Anterior cingulate cortex (tissue), 58 donors: ENCODE measurements around the gene LTBR.

ENCODE experiments used
- DNase-seq, 58 donors: peaks; one replicate each; lab custom pipeline; 2025; lab: John Stamatoyannopoulos, UW

The LTBR gene

DNA sequence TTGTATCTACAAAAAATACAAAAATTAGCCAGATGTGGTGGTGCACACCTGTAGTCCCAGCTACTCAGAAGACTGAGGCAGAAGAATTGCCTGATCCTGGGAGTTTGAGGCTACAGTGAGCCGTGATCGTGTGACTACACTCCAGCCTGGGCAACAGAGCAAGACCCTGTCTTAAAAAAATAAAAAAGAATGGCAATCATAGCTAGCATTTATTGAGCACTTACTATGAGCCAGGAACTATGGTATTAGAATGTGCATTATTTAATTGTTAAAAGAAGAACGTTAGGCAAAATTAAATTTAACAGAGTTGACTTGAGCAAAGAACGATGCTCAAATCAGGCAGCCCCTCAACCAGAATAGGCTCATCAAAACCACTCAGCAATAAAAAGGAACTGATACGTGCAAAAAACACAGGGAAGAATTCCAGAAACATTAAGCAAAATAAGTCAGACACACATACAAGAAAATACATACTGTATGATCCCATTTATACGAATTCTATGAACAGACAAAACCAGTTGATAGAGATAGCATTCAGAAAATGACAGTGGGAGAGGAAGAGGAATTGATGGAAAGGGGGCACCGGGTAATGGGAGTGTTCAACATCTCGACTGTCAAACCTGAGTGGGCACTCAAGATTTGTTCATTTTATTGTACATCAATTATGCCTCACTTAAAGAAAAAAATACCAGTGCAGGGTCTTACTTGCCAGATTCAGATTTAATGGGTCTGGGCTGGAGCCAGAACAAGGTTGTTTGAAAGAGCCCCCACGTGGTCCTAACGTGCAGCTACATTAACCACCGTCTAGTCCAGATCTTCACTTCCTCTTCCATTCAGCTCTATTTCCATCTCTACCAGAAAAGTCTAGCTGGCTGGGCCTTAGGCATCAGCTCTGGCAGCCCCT is 16.6 kb upstream of the LTBR start:
- peak in 3 of 58 donors; percentile 8 to 23 (median 18) for DNase-seq

DNA sequence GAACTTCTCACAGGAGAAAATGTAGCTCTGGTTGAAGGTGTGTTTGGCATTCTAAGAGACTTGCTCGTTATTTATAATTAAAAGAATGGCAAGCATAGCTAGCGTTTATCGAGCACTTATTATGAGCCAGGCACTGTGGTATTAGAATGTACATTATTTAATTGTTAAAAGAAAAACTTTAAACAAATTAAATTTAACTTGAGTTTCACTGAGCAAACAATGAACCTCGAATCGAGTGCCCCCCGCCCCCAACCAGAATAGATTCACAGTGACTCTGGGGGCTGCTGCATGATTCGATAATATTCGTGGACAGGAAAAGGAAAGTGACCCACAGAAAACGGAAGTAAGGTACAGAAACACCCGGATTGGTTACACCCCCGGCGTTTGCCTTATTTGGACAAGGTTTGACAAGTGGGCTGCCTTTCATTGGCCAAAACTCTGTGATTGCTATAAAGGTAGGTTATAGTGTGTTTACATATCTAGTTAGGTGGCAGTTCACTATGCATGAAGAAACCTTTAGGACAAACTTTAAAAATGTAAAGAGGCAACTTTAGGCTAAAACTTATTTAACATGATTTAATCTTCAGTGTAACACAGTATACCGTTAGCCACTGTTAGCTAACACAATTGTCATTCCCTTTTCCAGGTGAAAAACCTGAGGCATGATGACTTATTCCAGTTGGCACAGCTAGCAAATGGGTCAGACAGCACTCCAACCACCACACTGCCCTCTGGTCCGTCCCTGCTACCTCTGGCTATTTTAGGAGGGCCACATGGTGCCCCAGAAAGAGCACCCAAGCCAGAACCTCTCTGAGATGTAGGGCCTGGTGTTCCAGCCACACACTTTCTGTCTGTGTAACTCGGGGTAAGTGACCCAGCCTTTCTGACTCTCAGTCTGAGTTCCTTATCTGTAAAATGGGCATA is 15.7 kb upstream of the LTBR start:
- DNase-seq, result peak in 1 of 58 donors; percentile 12

DNA sequence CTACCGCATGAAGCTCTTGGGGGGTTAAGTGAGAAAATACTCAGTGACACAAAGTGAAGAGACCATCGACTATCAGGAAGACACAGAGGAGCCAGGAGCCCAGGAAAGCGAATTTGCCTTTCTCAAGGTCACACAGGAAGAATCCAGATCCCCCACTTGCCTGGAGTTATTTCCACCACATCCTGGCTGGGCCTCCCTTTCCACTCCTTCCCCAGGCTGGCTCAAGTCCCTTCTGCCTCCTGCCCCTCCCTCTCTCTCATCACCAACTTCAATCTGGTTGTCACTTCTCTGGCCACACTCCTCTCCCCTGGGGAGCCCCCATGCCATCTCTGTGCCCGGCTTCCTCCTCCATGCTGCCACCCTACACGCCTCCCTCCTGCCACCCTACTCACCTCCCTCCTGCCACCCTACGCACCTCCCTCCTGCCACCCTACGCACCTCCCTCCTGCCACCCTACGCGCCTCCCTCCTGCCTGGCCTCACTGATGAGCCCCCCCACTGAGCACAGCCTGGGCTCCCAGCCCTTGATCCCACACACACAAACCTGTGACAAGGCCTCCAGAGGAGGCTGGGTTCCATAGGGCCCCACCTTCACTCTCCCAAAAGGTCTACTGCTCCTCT is 14.9 kb upstream of the LTBR start:
- no peak for DNase-seq

DNA sequence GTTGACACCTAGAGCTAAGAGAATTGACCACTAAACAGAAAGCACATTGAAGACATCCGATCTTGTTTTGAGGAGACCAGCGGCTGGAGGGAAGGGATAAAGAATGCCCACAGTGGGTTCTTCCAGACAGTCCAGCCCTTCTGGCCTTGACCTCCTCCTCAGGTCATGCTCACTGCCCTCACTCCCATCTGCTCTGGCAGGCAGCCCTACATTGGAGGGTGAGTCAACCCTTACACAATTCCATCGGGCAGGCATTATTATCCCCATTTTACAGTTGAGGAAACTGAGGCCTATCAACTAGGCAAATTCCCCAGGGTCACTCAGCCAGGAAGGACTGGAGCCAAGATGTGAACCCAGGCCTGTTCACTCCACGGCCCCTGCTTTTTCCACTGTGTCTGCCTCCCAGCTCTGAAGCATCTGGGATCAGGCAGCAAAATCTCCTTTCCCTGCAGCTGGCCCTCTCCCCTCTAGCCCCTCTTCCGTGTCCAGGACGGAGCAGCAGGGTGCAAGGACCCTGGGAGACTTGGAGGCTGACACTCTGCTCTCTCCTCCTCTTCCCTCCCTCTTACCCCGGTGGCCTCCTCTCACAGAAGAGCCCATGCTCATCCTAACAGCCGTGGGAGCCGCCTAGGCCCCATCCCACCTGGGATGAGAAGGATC is 13.9 kb upstream of the LTBR start:
- DNase-seq, result no peak

DNA sequence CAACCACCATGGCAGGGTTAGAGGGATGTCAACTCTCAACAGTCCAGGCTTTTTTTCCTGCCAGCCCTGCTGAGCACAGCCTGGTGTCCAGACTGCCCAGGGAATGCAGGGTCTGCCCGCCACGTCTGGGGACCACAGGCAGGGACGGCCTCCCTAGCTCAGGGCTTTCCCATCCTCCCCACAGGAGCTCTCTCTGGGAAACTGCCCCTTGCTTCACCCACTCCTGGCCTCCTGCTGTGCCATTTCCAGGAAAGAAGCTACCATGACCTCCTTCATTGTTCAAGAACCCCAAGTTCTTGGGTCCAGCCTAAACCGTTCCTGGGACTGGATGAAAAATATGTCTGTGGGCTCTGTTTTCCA is 13.4 kb upstream of the LTBR start:
- no peak for DNase-seq

DNA sequence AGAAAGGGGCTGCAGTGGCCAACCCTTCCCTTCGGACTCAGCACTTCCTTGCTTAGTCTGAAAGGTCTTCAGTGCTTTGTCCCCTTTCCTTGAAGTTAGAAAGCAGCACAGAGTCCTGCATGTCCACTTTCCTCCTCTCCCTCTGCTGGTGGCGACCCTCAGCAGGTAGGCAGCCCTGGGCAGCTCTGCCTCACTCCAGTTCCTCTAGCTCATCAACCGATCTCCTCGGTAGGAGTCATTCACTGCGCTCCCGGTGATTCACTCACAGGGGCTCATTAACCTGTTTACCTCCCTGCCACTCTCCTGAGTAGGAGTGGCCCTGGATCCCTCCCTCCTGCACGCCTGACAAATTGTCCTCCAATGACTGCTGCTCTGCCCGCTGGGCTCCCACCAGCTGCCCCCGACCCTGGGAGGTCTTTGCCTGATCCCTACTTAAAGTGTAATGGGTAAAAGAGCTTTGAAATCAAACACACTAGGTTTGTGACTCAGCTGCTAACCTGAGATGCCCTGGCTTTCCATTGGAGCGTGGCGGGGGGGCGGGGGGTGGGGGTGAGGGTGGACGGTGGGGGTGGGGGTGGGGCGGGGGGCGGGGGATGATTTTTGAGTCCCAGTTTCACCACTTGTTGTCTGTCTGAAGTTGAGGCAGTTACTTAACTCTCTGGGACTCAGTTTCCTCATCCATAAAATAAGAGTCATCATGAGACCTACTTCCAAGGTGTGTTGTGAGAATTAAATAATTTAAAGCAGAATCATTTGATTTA is 12.8 kb upstream of the LTBR start:
- DNase-seq, result no peak

DNA sequence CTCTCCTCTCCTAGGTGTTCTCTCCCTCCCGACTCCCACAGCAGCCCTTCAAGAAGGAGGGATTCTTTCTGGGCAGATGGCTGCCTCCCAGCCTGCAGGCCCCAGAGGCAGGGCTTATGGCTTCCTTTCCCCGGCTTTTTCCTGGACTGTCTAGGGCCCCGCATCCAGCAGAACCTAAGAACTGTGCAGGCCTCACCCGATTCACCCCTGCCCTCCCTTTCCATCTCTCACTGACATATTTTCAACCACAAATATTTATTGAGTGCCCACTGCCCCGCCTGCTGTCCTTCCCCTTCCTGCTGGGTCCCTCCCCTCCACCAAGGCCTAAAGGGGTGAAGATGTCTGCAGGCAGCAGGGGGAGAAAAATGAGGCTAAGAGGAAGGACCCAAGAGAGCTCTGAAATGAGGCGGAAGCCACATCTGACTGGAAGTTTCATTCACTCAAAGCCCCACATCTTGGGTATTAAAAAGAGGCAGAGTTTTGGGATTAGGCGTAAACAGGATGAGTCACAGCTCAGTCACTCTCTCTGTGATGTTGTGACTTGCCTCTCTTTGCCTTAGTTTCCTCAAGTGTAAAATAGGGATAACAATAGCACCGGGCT is 11.5 kb upstream of the LTBR start:
- no peak for DNase-seq

DNA sequence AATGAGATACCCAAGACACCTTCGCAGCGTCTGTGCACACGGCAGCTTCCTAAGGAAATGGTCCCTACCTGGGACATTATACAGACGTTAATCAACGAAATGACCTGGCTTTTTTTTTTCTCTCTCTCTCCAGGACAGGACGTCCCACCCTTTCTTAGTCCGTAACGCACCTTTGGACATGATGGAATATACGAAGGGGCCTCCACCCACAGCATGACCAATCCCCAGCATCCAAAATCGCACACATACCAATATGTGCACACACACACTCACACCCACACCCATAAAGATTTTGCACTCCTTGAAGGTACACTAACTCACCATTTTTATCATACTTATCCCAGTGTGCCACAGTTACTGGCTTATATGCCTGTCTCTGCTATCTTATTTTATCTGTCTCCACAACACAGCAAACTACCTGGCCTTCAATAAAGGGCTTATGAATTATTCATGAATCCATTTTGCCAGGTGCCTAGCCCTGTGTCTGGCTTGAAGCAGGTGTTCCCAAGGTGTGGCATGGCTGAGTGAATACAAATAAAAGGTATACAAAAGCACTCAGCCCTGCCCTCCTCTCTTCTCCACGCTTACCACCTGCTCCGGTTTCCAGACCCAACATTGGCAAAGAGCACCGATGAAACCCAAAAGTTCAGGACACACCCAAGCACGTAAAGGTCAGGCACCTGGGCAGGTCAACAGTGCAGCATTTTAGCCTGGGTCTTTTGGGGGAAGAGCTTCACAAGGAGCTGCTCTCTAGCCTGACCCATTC is 10.8 kb upstream of the LTBR start:
- no peak for DNase-seq

DNA sequence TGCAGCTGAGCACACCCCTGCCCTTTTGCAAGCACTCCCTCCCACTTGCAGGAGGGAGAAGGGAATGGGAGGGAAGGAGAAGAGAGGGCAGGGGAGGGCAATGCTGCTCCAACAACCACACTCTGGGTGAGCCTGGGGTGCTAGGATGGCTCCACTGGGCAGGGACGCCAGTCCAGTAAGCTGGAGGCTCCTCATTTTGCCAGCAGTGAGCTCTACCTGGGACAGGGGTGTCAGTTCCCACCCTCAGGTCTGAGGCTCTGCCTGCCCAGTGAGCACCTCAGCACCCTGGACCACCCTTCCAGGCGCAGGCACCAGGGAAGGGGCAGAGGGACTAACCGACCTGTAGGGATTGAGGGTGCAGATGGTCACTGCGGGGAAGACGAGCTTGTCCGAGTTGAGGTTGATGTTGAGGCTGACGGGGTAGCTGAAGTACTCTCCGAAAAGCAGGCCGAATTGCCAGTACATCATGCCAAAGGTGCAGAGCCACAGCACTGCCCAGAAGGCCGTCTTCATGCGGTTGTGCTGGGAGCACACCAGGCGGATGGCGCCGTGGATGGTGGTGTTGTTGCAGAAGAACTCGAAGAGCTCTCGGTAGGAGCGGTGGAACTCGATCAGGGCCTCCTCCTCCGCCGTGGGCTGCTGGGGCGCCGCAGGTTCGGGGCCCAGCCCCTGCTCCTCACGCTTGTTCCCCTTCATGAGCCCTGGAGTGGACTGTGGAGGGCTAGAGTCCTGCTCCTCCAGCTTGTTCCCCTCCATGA is 9.8 kb upstream of the LTBR start:
- no peak for DNase-seq

DNA sequence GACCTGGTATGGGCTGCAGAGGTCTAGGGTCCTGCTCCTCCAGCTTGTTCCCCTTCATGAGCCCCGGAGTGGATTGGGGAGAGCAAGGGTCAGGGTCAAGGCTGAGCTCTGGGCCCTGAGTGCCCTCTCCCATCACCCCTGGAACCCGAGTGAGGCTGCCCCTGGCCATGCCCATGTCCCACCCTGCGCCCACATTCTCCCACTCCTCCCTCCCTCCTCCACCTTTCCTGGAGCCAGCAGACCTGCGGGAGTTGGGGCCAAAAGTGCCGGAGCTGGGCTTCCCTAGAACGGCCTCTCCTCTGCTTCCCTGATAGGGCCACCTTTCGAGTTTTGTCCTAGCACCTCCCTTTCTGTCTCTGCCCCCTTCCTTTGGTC is 9.2 kb upstream of the LTBR start:
- no peak for DNase-seq

DNA sequence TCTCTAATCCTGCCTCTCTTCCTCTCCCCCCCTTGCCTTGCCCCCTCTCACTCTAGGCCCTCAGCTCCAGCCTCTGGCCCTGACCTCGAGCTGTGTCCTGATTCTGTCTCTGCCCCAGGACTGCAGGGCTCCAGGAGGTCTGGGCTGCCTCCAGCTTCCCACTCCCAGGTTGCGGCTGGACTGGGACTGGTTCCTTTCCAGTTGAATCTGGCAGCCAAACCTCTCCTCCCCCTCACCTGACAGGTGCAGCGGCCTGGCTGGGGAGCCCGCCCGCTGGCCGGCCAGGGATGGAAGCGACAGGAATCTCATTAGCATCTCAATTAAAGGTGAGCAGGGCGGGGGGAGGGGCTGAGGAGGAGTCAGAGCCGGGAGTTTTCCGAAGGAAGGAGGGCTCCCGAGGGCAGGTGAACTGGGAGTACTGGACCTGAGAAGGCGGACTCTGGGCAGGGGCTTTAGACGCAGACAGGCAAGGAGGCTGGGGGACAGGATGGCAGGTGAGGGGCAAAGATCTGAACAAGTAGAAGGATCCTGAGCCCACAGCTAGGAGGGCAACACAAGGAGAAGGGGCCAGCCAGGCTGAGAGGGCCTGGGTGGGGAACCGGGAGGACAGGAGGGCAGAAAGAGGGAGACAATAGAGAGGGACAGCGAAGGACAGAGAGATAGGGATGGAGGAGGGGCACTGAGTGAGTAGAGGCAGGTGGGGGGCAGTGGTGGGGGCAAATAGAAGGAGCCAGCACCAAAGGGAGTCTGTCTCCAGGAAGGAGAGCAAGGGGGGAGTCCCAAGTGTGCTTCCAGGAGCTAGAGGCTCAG is 8.5 kb upstream of the LTBR start, which contains the start of gene SCNN1A:
TSS of gene SCNN1A (minus strand) at position 295 of the 810 bp plus-strand sequence. CDS start 780 bp downstream, outside the sequence.
- no peak for DNase-seq

DNA sequence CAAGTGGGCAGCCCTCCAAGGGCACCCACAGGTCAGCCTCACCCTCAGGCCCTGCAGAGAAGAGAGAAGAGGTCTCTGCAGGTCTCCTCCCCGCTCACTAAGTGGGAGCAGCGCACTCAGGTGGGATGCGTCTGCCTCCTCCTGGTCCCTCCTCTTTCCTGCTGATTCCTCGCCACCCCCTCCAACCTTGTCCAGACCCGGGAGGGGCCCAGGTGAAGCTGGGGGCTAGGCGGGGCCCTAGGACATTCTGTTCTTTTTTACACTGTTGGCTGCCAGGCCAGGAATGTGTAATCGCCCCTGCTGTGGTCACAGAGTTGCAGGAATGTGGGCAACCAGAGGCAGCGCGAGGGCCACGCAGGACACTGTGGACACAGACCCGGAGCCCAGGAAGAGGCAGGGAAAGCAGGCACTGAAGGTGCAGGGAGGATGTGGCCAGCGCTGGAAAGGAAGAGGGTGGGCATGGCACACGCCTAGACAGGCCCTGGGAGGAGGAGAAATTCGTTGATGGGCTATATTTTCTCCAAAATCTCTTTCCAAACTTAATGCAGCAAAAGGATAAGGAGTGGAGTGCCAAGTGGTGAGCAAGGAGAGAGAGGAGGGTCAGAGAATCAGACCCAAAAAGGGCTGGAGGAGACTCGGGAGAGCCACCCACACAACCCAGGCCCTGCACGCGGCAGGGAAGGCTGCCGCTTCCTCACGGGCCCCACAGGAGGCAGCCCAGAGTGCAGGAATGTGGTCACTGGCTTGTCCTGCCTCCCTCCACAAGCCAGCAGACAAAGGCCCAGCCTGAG is 7.7 kb upstream of the LTBR start:
- no peak for DNase-seq

DNA sequence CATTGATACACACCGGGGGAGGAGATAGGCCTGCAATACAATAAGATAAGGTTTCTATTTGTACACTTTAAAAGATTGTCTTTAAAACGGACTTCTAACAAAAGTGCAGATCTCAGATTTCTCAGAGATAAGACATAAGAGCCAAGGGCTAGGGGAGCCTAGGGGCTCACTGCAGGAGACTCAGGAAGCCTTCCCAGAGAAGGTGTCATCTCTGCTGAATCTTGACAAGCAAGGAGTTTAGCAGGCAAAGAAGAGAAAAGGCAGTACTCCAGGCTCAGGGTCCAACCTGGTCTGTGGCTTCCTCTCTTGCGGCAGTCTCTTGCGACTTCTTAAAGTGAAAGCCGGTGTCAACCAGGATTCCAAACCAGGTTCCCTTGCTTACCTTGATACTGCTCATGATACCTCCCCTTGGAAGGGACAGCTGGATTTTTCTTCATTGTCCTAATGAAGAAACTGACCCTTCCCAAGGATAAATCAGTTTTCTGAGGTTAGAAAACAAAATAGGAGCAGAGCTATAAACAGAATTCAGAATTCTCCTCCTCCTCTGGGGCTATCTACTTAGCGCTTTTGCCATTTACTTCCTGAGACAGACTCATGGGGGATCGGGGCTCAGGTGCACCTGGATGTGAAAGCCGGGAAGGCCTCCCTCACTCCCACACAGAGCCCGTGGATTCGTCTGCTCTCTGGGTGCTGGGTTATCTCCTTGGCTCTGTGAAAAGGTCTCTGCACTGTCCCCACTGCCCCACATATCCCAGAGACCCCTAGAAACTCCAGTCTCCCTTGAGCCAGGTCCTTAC is 6.9 kb upstream of the LTBR start:
- DNase-seq, result no peak

DNA sequence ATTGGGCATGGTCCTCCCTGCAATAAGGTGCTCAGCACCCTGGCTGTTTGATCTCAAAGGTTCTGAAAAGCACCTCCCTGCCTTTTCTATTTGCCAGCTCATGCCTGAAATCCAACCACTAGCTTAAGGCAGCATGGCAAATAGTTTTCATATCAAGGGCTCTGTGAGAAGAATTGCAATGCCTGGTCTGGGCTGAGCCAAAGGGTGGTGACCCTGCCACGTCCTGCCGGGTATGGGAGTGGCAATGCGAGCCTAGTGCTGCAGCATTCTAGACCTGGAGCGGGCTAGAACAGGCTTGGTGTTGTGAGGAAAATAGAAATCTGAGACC is 6.3 kb upstream of the LTBR start:
- no peak for DNase-seq

DNA sequence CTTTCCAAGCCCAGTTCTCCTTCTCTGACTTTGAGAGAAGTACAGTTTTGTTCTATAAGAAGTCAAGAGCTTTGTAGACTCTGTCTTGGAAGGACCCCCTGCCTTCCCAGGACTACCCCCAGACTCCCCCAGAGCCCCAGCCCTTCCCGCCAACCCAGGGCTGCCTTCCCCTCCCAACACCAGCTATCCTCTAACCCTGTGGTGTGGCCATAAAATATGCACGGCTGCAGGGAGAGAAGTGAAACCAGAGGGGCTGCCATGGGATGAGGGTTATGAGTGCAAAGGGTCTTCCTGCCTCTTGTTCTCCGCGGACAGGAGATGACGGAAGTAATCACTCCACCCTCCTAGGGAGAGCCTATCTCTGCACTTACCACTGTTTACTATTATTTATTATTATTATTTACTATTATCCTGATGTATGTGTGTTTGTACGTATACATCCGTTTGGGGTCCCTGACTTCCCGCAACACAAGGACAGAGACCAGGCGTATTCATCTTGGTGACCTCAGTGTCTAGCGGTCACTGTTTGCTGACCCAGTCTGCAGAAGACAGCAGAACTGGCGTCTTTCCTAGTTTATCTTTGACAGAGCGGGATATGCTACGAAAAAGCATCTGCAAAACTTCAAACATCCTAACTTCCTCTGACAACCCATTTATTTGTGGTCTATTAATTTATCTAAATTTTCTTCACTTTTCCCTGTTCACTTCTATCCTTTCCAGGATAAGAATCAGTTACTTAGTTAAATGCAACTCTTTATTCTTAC is 5.1 kb upstream of the LTBR start:
- peak in 1 of 58 donors; percentile 12 for DNase-seq
